Measurements from ENCODE around the gene CYP2S1.
"Not testable (repeated sequence)": the region's sequence is repeated elsewhere in the genome, so short reads cannot be mapped to it uniquely, and the experiment has no call there.

Gene CYP2S1, protein sequence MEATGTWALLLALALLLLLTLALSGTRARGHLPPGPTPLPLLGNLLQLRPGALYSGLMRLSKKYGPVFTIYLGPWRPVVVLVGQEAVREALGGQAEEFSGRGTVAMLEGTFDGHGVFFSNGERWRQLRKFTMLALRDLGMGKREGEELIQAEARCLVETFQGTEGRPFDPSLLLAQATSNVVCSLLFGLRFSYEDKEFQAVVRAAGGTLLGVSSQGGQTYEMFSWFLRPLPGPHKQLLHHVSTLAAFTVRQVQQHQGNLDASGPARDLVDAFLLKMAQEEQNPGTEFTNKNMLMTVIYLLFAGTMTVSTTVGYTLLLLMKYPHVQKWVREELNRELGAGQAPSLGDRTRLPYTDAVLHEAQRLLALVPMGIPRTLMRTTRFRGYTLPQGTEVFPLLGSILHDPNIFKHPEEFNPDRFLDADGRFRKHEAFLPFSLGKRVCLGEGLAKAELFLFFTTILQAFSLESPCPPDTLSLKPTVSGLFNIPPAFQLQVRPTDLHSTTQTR

DNA sequence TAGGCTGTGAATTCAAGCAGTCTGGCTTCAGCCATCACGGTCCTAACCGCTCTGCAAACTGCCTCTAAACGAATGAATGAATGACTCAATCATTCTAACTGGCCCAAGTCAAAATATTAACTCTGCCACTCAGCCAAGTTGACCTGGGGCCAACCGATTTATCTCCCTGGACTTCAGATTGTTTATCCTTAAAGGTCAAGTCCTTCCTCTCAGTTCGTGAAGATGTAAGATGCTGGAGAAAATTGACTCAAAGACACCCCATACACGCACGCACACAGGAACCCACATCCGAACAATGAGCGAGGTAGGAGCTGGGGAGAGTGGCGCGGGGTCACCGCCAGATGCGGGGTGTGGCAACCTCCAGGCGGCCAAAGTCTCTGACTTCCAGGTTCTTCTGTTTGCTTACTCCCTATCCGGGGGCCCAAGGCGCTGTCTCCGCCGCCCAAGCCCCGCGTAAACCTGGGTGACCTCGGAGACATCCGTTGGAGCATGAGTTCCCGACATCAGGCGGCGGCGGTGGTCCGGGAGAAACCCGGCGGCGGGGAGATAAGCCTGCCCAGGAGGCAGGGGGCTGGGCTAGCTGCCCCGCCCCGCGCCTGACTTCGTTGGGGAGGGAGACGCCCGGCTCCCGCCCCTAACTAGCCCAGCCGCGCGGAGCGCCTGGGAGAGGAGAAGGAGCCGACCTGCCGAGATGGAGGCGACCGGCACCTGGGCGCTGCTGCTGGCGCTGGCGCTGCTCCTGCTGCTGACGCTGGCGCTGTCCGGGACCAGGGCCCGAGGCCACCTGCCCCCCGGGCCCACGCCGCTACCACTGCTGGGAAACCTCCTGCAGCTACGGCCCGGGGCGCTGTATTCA is at the start of gene CYP2S1:
Gene CYP2S1 (plus strand): TSS at position 646 of the 856 bp plus-strand sequence. CDS start 46 bp downstream, at position 692.
- no peak for DNase-seq (ENCODE audit: low read depth)
- peak within 1 kb of the TSS; percentile 37 for H3K4me3 ChIP-seq (ENCODE audit: low read depth, low read length)

DNA sequence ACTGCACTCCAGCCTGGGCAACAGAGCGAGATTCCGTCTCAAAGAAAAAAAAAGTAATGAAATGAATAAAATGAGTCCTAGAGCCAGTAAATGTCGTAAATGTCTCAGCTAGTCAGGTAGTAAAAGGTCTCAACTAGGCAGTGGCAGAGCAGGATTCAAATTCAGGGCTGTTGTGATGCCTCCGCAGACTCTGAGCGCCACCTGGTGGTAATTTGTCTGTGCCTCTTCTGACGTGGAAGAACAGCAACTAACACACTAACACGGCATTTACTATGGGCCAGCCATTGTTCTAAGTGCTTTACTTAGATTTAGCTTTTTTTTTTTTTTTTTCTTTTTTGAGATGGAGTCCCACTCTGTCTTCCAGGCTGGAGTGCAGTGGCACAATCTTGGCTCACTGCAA is 48.6 kb upstream of the CYP2S1 start:
- no peak overlapping the region for H3K4me3 ChIP-seq (ENCODE audit: low read depth, low read length)
- DNase-seq (ENCODE audit: low read depth), result peak; percentile 22

DNA sequence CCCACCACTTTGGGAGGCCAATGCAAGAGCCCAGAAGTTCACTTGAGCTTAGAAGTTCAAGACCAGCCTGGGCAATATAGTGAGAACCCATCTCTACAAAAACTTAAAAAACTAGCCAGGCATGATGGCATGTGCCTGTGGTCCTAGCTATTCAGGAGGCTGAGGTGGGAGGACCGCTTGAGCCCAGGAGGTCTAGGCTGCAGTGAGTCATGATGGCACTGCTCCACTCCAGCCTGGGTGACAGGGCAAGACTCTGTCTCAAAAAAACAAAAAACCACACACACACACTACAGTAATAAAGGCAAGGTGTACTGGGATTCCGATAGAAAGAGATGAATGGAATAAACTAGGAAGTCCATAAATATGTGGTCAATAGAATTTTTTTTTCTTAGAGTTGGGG is 43.2 kb upstream of the CYP2S1 start:
- no peak for DNase-seq (ENCODE audit: low read depth)
- no peak overlapping the region for H3K4me3 ChIP-seq (ENCODE audit: low read depth, low read length)

DNA sequence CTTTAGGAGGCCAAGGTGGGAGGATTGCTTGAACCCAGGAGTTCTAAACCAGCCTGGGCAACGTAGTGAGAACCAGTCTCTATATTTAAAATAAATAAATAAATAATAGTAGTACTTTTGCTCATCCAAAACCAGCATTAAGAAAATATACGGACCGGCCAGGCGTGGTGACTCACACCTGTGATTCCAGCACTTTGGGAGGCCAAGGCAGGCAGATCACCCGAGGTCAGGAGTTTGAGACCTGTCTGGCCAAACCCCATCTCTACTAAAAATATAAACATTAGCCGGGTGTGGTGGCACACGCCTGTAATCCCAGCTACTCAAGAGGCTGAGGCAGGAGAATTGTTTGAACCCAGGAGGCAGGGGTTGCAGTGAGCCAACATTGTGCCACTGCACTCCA is 42.0 kb upstream of the CYP2S1 start:
- H3K4me3 ChIP-seq (ENCODE audit: low read depth, low read length); DNase-seq (ENCODE audit: low read depth): not testable (repeated sequence)

DNA sequence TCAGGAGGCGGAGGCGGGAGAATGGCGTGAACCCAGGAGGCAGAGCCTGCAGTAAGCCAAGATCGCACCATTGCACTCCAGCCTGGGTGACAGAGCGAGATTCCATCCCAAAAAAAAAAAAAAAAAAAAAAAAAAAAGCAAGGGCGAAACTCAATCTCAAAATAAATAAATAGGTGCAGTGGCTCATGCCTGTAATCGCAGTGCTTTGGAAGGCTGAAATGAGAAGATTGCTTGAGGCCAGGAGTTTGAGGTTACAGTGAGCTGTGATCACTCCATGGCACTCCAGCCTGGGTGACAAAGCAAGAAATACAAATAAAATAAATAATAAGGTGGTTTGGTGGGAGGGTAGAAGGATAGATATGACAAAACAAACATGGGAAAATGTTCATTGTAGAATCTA is 39.0 kb upstream of the CYP2S1 start:
- no peak for DNase-seq (ENCODE audit: low read depth)
- no peak overlapping the region for H3K4me3 ChIP-seq (ENCODE audit: low read depth, low read length)

DNA sequence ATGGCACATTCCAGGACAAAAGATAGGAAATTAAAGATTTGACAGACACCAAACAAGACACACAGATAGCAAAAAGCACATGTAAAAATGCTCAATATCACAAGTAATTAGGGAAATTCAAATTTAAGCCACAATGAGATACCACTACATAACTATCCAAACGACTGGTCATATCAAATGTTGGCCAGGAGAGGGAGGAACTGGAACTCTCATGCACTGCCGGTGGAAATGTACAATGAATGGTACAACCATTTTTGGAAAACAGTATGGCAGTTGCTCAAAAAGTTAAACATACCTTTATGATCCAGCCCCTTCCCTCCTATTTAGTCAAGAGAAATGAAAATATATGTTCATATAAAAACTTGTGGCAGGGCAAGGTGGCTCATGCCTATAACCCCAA is 36.8 kb upstream of the CYP2S1 start:
- DNase-seq (ENCODE audit: low read depth), result no peak
- no peak overlapping the region for H3K4me3 ChIP-seq (ENCODE audit: low read depth, low read length)

DNA sequence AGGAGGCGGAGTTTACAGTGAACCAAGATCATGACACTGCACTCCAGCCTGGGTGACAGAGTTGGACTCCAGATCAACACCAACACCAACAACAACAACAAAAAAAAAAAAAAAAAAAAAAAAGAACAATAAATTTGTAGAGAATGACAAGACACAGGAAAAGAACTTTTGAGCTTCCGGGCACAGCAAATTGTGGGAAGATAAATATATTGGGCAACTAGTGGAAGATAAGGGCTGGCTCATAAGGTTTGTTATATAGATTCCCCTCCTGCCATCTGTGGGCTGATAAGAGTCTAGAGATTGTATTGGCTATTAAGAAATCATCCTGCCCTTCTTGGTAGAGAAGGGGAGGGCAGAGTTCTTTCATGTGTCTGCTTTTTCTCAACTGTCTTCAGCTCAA is 33.1 kb upstream of the CYP2S1 start:
- no peak overlapping the region for H3K4me3 ChIP-seq (ENCODE audit: low read depth, low read length)
- DNase-seq (ENCODE audit: low read depth), result no peak

DNA sequence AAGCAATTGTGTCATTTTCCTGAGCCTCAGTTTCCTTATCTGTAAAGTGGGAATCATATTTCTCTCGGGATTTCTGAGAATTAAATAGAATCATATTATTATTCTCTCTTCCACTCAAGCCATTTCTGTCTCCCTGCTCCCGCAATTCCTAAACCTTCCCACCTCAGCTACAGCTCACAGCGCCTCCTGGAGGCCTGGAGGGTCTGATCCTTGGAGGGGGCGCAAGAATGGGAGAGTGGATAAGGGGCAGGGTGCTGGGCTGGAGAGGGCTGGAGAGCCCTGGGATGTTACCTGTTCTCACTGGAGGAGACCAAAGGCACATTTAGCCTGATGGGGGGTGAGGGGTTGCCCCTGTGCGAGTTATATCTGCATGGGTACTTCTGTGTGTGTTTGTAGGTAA is 31.1 kb upstream of the CYP2S1 start:
- no peak for DNase-seq (ENCODE audit: low read depth)
- no peak overlapping the region for H3K4me3 ChIP-seq (ENCODE audit: low read depth, low read length)

DNA sequence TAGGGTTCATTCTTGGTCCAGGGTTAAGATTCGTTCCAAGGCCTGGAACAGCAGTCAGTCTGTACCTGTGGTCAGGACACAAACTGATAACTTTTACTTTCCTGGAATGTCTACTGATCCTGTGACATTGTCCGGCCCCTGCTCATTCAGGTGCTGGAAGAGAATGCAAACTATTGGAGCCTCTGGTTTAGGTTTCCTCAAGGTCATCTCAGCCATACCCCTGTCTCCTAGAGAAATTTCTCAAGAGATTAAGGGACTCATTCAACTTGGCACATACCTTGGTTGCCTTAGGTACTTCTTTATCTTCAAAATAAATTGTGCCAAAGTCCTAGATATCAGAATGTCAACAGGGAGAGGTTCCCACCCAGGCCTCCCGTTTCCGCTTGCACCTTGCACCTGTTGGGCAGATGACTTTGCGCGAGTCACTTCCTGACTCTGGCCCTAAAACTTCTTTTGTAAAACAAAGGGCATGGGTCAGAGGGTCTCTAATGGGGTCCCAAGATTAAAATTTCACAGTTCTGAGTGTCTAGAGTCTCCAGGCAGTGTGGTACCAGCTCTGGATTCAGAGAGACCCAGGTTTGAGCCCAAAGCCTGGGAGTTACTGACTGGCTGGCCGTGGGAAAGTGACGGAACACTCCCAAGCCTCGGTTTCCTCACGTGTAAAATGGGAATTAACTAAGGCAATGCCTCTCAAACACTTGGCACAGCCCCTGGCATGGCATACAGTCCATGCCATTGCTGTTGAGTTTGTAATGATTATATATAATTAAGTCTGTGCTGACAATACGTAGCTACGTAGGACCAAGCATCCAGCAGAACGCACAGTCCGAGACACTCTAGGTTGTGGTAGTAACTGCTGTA is 25.8 kb upstream of the CYP2S1 start:
- DNase-seq (ENCODE audit: low read depth), result no peak
- no peak overlapping the region for H3K4me3 ChIP-seq (ENCODE audit: low read depth, low read length)

DNA sequence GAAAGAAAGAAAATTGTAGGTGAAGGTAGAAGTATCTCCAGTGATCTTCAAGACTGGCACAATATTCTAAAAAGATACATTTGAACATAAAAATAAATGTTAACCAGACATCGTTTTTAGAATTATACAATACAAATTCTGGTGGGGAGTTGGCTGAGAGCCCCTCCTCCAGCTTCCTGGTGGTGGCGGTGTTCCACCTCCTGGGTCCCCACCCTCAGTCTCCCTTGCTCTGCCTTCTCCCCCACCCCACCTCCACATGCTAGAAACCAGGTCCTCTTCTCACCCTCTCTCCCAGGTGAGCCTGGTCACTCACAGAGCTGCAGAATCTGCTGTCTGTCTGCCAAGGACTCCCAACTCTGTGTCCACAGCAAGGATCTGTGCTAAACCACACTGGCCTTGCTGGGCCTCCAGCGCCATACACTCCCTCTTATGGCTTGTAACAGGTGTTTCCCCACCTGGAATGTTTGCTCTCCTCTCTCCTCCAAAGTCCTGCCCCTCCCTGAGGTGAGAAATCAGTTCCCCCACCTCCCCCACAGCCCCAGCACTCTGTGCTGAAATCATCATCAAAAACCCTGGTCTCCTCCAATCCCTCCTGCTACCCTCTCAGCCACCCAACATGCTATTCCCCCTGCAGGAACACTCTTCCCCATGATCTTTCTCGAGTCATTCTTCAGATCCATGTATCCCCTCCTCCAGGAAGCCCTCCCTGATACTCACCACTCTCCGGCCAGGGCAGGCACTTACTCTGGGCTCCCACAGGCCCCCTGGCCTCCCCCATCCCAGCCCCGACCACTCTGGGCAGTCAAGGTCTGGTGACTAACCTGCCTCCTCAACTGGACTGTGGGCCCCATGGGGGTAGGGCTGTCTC is 20.5 kb upstream of the CYP2S1 start:
- H3K4me3 ChIP-seq (ENCODE audit: low read depth, low read length), result no peak overlapping the region
- no peak for DNase-seq (ENCODE audit: low read depth)

DNA sequence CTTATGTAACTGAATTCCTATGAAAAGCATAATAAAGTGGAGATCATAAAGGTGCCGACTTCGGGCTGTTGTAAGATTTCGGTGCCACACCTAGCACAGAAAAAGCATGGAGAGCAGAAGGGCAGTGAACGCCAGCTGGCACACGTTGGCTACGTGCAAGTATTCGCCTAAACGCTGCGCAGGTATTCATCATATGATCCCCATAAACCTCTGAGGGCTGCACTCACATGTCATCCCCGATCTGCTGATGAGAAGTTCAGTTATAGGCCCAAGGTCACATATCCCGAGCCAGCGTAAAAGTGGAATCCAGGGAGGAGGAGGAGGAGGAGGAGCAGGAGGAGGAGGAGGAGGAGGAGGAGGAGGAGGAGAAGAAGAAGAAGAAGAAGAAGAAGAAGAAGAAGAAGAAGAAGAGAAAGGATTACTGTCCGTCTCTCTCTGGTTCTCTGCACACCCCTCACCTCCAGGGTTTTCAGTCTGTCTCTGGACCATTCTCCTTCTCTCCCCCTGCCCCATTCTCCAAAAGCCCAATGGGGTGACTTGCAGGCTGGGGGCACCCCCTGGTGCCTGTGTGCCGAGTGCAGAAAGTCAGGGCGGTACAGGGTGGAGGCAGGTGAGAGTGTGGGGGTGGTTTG is 18.6 kb upstream of the CYP2S1 start:
- H3K4me3 ChIP-seq (ENCODE audit: low read depth, low read length), result no peak overlapping the region
- no peak for DNase-seq (ENCODE audit: low read depth)

DNA sequence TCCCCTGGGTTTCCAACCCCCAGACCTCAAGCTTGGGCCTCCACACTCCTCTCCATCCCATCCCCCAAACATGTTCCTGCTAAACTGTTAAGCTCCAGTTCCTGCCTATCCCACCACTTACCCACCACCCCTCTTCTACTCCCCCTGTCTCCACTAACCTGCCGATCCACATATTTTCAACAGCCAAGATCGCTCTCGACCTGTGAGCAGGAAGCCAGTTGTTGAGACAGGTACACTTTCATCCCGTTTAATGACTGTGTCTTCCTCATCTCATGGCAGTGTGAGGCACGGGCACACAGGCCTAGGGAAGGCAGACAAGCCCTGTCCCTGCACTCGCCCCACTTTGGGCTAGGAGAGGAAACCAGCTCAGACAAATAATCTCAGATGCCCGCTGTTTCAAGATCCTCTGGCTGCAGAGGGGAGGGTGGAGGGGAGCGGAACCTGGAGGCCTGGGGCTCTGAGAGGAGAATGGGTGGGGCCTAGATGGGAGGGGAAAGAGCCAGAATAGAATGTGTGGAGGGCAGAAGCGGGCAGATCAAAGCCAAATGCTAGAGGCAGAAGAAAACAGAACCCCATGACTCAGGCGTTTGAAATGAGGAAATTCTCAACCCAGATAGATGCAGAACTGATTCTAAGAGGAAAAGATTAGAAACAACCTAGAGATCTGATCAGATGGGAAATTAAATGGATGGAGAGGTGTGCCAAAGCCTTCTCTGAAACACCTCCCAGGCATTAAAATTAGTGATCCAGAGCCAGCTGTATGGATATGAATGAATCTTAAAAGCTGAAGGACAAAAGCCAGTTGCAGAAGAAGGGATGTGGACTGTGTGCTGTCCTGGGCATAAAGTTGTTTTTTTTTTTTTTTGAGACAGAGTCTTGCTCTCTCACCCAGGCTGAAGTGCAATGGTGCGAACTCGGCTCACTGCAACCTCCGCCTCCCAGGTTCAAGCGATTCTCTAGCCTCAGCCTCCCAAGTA is 16.9 kb upstream of the CYP2S1 start:
- H3K4me3 ChIP-seq (ENCODE audit: low read depth, low read length), result no peak overlapping the region

DNA sequence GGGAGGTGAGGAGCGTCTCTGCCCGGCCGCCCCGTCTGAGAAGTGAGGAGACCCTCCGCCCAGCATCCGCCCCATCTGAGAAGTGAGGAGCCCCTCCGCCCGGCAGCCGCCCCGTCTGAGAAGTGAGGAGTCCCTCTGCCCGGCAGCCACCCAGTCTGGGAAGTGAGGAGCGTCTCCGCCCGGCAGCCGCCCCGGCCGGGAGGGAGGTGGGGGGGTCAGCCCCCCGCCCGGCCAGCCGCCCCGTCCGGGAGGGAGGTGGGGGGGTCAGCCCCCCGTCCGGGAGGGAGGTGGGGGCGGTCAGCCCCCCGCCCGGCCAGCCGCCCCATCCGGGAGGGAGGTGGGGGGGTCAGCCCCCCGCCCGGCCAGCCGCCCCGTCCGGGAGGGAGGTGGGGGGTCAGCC is 12.8 kb upstream of the CYP2S1 start:
- DNase-seq (ENCODE audit: low read depth); H3K4me3 ChIP-seq (ENCODE audit: low read depth, low read length): not testable (repeated sequence)

More for the DNA sequence above, 16.9 kb upstream of the CYP2S1 start:
- peak; percentile 18 for DNase-seq (ENCODE audit: low read depth)

DNA sequence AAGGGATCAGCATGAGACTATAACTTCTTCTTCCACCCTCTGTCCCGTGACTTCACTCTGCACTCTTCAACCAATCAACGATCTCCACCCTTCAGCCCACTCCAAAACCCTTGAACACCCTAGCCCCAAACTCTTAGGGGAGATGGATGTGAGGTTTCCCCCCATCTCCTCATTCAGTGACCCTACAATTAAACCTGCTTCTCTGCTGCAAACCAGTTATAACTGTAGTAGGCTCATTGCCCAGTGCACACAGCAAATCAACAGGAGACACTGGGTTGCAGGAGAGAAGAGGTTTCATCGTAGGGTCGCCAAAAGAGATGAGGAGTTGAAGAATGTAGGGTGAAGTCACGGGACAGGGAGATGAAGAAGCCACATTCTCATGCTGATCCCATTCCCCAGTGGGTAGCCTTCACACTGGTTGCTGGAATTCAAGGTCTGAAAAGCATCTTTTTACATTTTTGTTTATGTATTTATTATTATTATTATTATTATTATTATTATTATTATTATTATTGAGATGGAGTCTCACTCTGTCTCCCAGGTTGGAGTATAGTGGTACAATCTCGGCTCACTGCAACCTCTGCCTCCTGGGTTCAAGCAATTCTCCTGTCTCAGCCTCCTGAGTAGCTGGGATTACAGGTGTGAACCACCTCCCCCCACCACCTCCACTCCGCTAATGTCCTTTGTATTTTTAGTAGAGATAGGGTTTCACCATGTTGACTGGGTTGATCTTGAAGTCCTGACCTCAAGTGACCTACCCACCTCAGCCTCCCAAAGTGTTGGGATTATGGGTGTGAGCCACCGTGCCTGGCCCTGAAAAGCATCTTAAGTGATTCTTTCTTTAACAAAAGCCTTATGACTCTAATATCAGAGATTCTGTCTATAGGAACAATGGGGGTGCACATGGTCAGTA is 5.8 kb upstream of the CYP2S1 start:
- no peak for DNase-seq (ENCODE audit: low read depth)
- no peak overlapping the region for H3K4me3 ChIP-seq (ENCODE audit: low read depth, low read length)

DNA sequence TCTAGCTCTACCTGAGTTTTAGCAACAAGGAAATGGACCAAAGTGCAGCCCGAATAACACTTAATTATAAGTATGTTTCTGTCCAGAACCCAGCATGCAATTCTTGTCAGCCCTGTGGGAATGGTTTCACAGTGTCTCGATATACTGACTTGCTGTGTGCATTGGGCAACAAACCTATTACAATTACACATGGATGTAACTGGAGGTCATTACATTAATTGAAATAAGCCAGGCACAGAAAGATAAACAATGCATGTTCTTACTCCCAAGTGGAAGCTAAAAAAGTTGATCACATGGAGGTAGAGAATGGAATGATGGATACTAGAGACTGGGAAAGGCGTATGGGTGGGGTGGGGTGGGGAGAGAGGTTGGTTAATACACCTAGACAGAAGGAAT is 5.1 kb upstream of the CYP2S1 start:
- DNase-seq (ENCODE audit: low read depth), result no peak
- no peak overlapping the region for H3K4me3 ChIP-seq (ENCODE audit: low read depth, low read length)

DNA sequence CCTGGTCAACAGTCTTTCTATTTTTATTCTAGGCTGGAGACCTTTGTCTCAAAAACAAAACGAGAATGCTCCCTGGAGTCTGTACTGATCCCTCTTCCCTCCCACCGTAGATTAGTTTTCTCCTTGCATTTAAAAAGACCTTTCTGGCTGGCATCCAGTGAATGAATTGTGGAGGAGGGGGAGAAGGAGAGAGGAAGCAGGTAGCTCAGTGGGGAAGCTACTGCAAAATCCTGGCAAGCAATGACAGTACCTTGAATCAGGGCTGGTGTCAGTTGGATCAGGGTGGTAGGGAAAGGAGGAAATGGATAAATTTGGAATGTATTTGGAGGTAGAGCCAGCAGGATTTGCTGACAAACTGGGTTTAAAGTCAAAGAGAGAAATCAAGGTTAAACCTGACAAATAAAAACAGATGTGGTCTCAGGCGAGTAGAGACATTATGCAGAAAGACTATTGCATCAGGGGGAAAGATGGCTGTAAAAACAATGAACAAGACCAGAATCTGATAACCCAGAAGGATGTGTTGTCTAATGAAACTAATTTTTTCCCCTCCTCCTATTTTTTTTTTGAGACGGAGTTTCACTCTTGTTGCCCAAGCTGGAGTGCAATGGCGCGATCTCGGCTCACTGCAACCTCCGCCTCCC is 3.5 kb upstream of the CYP2S1 start:
- H3K4me3 ChIP-seq (ENCODE audit: low read depth, low read length), result no peak overlapping the region
- DNase-seq (ENCODE audit: low read depth), result no peak
